Measurements from ENCODE around the gene ADAM12. TPM values are rescaled to one million over a fixed set of nuclear protein-coding genes. Genes with fewer than 3 reads are reported as not detected.

ADAM12 gene
- total RNA-seq, 1 experiment from 2014 or later, result 0.24 TPM

DNA sequence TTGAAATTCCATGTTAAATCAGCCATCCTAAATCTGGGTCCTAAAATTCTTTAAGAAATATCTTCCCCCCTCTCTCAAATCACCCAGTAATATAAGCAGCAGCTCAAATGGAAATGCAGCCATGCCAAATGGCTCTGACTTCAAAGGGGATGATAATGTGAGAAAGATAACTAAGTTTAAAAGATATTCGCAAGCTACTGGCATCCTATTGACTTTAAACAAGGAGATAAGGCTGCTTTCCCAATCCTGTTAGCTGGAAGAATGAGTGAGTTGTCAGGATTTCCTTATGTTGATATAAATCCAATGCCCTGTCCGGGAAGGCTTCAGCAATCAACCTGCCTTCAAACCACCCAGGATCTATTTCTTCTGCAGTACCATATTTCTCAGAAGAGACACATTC lies 320.0 kb downstream of the ADAM12 start:
- H3K9me3 ChIP-seq (ENCODE audit: control insufficient read depth, low read depth, low read length), result no peaks in the 10 kb centered on the region
- no peak overlapping the region for H3K9ac ChIP-seq (ENCODE audit: extremely low read depth, insufficient read length, low read length)
- no peak overlapping the region for H3K27ac Mint-ChIP-seq
- no peak overlapping the region for H3K27ac ChIP-seq (ENCODE audit: insufficient read length, low read depth, low read length)
- H2AK5ac ChIP-seq (ENCODE audit: insufficient read length, low read length), result no peak overlapping the region
- H3K4me1 Mint-ChIP-seq, result peaks cover 12 to 14% of the 10 kb centered on the region in 2 experiments
- no peaks in the 10 kb centered on the region for H3K23me2 ChIP-seq (ENCODE audit: insufficient read length, low read depth, low read length, poor library complexity, severe bottlenecking)
- no peak overlapping the region for H2BK15ac ChIP-seq (ENCODE audit: low read depth, low read length)
- no peak overlapping the region for H2BK12ac ChIP-seq (ENCODE audit: insufficient read length, low read depth, low read length)
- H3K14ac ChIP-seq (ENCODE audit: insufficient read depth, low read length), result no peak overlapping the region
- no peak overlapping the region for H3K18ac ChIP-seq (ENCODE audit: insufficient read length, low read depth, low read length)
- no peak overlapping the region for H3K4me2 ChIP-seq (ENCODE audit: insufficient read depth, insufficient read length, low read length)
- no peaks in the 10 kb centered on the region for H4K20me1 ChIP-seq (ENCODE audit: control insufficient read depth, insufficient read depth, insufficient read length)
- H2AFZ ChIP-seq (ENCODE audit: low read length), result no peak overlapping the region
- H3K4me1 ChIP-seq (ENCODE audit: insufficient read depth, low read length), result no peaks in the 10 kb centered on the region
- no peaks in the 10 kb centered on the region for H3K79me1 ChIP-seq (ENCODE audit: insufficient read depth, low read depth, low read length, poor library complexity, severe bottlenecking)
- no peaks in the 10 kb centered on the region for H3K79me2 ChIP-seq (ENCODE audit: insufficient read depth, low read length)
- no peaks in the 10 kb centered on the region for H3K27me3 ChIP-seq (ENCODE audit: insufficient read depth, low read length)
- no peaks in the 10 kb centered on the region; a peak in 1 of 5 replicates for H3K9me3 Mint-ChIP-seq
- H2BK5ac ChIP-seq (ENCODE audit: insufficient read length, low read length), result no peak overlapping the region
- no peak overlapping the region for H2BK120ac ChIP-seq (ENCODE audit: low read depth, low read length, poor library complexity, severe bottlenecking)
- no peak overlapping the region for H4K91ac ChIP-seq (ENCODE audit: insufficient read length, low read depth, low read length)
- H3K27me3 Mint-ChIP-seq (ENCODE audit: low read depth), result peaks cover 2% of the 10 kb centered on the region
- H3K36me3 Mint-ChIP-seq (ENCODE audit: insufficient read depth in 1 of 3, low read depth in 3 of 3), result peaks cover 0 to 2% (median 0%) of the 10 kb centered on the region in 3 experiments; a peak in 2 of 7 replicates
- H3K56ac ChIP-seq (ENCODE audit: insufficient read length, low read depth, low read length), result no peak overlapping the region
- TF ChIP-seq, protein P1, sequence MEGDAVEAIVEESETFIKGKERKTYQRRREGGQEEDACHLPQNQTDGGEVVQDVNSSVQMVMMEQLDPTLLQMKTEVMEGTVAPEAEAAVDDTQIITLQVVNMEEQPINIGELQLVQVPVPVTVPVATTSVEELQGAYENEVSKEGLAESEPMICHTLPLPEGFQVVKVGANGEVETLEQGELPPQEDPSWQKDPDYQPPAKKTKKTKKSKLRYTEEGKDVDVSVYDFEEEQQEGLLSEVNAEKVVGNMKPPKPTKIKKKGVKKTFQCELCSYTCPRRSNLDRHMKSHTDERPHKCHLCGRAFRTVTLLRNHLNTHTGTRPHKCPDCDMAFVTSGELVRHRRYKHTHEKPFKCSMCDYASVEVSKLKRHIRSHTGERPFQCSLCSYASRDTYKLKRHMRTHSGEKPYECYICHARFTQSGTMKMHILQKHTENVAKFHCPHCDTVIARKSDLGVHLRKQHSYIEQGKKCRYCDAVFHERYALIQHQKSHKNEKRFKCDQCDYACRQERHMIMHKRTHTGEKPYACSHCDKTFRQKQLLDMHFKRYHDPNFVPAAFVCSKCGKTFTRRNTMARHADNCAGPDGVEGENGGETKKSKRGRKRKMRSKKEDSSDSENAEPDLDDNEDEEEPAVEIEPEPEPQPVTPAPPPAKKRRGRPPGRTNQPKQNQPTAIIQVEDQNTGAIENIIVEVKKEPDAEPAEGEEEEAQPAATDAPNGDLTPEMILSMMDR (conservative IDR thresholded peaks at IDR 0.05), result no peak
- no peak overlapping the region for H3K4me3 Mint-ChIP-seq
- no peak overlapping the region for H3K4ac ChIP-seq (ENCODE audit: low read depth, low read length)
- no peak overlapping the region for H3T11ph ChIP-seq (ENCODE audit: low read length)
- no peak overlapping the region for H4K8ac ChIP-seq (replicated peaks; ENCODE audit: insufficient read length, low read depth, low read length)
- no peak overlapping the region for H2BK20ac ChIP-seq (ENCODE audit: low read depth, low read length, poor library complexity, severe bottlenecking)
- no CpG with 5 or more reads among the region's 2 CpGs for WGBS (ENCODE audit: extremely low coverage, insufficient read length, low lambda C conversion rate)
- no peak overlapping the region for H4K5ac ChIP-seq (ENCODE audit: insufficient read length, low read depth, low read length)
- no peak overlapping the region for H3K23ac ChIP-seq (ENCODE audit: insufficient read length, low read depth, low read length)
- no peak for DNase-seq

Measured in H9 (cell line).